Neutrophil (primary cell): Measurements from ENCODE around the gene COA6.
"Not testable (repeated sequence)": the region's sequence is repeated elsewhere in the genome, so short reads cannot be mapped to it uniquely, and the experiment has no call there.

Experiments
- H3K27ac ChIP-seq: fragments of 200-600 bp; sonication (generic); 2 replicates; pipeline ENCODE4 v1.5.1; 2016; ENCODE audit warnings: mild to moderate bottlenecking, moderate library complexity
- H3K27me3 ChIP-seq: fragments of 200-600 bp; sonication (generic); 2 replicates; pipeline ENCODE4 v1.6.0; 2016; ENCODE audit warnings: mild to moderate bottlenecking
- H3K36me3 ChIP-seq: fragments of 200-600 bp; sonication (generic); 2 replicates; pipeline ENCODE4 v1.5.1; 2017
- H3K4me1 ChIP-seq, 2 experiments: fragments of 200-600 bp in 1 of 2; sonication (generic) in 1 of 2; 1 replicate in 1 of 2; 2 replicates in 1 of 2; pipeline versions ENCODE4 v1.5.1 to v1.6.1; 2013 to 2016; ENCODE audit warnings: low read depth in 1 of 2, low read length in 1 of 2, mild to moderate bottlenecking in 1 of 2, moderate library complexity in 1 of 2; ENCODE audit not compliant: control insufficient read depth in 1 of 2, insufficient read depth in 1 of 2
- H3K4me3 ChIP-seq, 2 experiments: fragments of 200-600 bp in 1 of 2; sonication (generic) in 1 of 2; 1 replicate in 1 of 2; 2 replicates in 1 of 2; pipeline ENCODE4 v1.5.1; 2013 to 2016; ENCODE audit warnings: low read depth in 1 of 2, low read length in 1 of 2, mild to moderate bottlenecking in 1 of 2, moderate library complexity in 1 of 2
- H3K9me3 ChIP-seq: fragments of 200-600 bp; sonication (generic); 2 replicates; pipeline ENCODE4 v1.5.1; 2016
- TF ChIP-seq, protein P1 (sequence below): fragments of 200-600 bp; sonication (generic); IDR thresholded peaks from 2 replicates; pipeline ENCODE4 v1.5.1; 2016; ENCODE audit warnings: antibody characterized with exemption

COA6 gene

DNA sequence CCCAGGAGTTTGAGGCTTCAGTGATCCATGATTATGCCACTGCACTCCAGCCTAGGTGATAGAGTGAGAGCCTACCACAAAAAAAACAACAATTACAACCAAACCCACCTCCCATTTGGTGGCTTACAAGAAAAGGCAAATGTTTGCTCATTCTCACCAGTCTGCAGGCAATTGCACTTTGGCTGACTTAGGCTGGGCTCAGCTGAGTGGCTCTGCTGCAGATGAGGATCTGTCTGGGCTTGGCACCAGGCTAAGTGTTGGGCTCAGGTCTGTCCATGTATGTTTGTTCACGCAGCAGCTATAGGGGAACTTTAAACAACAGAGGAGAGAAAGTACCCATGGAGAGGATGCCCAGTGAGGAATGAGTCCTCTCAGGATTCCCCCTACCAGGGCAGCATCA, 28.0 kb upstream of the COA6 start:
- no peaks in the 10 kb centered on the region for H3K27me3 ChIP-seq
- no peaks in the 10 kb centered on the region for H3K9me3 ChIP-seq
- H3K4me1 ChIP-seq, result no peaks in the 10 kb centered on the region
- H3K4me3 ChIP-seq, result no peak overlapping the region
- TF ChIP-seq, protein P1, sequence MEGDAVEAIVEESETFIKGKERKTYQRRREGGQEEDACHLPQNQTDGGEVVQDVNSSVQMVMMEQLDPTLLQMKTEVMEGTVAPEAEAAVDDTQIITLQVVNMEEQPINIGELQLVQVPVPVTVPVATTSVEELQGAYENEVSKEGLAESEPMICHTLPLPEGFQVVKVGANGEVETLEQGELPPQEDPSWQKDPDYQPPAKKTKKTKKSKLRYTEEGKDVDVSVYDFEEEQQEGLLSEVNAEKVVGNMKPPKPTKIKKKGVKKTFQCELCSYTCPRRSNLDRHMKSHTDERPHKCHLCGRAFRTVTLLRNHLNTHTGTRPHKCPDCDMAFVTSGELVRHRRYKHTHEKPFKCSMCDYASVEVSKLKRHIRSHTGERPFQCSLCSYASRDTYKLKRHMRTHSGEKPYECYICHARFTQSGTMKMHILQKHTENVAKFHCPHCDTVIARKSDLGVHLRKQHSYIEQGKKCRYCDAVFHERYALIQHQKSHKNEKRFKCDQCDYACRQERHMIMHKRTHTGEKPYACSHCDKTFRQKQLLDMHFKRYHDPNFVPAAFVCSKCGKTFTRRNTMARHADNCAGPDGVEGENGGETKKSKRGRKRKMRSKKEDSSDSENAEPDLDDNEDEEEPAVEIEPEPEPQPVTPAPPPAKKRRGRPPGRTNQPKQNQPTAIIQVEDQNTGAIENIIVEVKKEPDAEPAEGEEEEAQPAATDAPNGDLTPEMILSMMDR, result no peak
- no peak overlapping the region for H3K27ac ChIP-seq
- no peaks in the 10 kb centered on the region for H3K36me3 ChIP-seq

GRCh38 chr1:234348964-234349363, 24.3 kb upstream of the COA6 start:
- H3K27me3 ChIP-seq, result peaks cover 18% of the 10 kb centered on the region
- H3K9me3 ChIP-seq, result no peaks in the 10 kb centered on the region
- TF ChIP-seq, protein P1, result no peak

DNA sequence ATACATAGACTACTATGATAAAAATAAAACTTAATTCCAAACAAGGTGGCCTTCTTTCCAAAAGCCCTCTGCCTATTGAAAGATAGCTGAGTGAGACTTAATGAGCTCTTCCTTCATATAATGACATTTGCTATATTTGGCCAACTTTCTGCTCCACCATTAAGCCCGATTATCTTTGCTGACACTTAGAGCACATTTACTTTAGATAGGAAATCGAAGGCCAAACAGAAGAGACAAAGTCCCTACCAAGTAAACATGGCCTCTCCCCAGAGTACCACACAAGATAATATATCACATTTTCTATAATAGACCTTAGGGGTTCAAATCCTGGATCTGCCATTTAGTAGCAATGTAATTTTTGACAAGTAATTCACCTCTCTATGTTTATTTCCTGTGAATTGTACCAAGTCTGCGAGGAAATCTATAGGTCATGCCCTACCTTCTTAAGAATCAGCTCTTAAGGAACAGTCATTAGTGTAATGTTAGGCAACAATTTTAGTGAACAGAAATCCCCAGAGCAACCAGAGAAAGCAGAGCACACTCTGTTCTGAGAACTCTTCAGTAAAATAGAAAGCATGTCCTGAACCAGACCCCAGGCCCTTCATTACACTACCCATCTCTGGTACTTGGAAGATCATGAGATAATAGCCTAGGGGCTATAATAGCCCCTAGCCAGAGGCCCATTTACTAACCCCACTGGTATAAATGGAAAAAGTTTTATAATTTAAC, 17.3 kb upstream of the COA6 start:
- Histone ChIP-seq H3K27ac (no peak overlapping the region), H3K4me1 (no peaks in the 10 kb centered on the region)
- TF ChIP-seq, protein P1, result no peak

More at GRCh38 chr1:234348964-234349363, 24.3 kb upstream of the COA6 start:
- Histone ChIP-seq H3K4me3 (no peak overlapping the region), H3K27ac (no peak overlapping the region), H3K4me1 (no peaks in the 10 kb centered on the region), H3K36me3 (no peaks in the 10 kb centered on the region)

GRCh38 chr1:234356615-234357269, 16.5 kb upstream of the COA6 start:
- H3K4me1 ChIP-seq, H3K9me3 ChIP-seq, H3K36me3 ChIP-seq: not testable (repeated sequence)
- H3K27me3 ChIP-seq, result peaks cover 13% of the 10 kb centered on the region
- peak overlapping the region; percentile 23 for H3K27ac ChIP-seq
- peak overlapping the region; percentile 28 to 48 for H3K4me3 ChIP-seq

More for the DNA sequence above, 17.3 kb upstream of the COA6 start:
- Histone ChIP-seq H3K36me3 (no peaks in the 10 kb centered on the region), H3K9me3 (no peaks in the 10 kb centered on the region), H3K27me3 (peaks cover 18% of the 10 kb centered on the region), H3K4me3 (peak overlapping the region in 1 of 2 experiments; percentile 28)

DNA sequence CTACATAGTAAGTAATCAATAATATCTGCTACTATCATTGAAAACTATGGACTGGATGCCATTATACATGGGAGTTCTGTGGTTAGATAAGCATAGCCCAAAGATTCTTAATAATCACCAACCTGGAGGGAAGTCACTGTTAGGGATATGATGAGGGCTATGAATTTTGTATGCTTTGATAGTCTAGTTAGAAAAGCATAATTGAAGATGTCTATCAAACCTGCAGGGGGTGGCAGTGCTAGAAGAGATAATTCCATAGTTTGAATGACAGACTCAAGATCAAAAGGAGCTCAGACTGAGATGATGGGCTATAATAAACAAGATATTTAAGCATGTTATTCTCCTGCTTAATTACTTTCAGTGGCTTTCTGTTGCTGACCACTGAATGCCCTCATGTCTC, 15.4 kb upstream of the COA6 start:
- Histone ChIP-seq H3K27ac (no peak overlapping the region), H3K4me3 (no peak overlapping the region), H3K36me3 (no peaks in the 10 kb centered on the region), H3K27me3 (peaks cover 10% of the 10 kb centered on the region), H3K4me1 (no peaks in the 10 kb centered on the region), H3K9me3 (no peaks in the 10 kb centered on the region)
- TF ChIP-seq, protein P1, result no peak

DNA sequence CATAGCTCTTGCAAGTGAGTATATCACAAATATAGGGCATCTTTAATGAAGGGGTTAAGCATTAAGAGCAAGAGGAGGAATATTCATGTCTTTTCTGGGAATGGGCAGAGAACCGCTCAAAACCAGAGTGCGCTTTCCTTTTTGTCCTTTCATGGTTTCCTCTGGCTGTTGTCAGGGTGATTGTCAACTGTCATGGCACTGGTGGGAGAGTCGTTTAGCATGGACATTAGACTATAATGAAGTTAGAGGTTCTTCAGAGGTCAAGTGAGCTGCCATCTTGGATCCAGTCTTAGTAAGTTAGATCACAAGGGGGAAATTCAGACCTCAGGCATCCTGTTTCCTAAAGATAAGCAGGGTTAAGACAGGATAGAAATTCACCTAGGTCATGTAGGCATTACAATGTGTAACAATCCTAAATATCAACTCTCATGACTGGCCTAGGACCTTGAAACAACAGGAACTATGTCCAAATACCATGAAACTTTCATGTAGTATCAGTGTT, 12.1 kb upstream of the COA6 start:
- TF ChIP-seq, protein P1, result no peak
- no peak overlapping the region for H3K27ac ChIP-seq
- H3K9me3 ChIP-seq, result no peaks in the 10 kb centered on the region
- no peaks in the 10 kb centered on the region for H3K36me3 ChIP-seq
- no peaks in the 10 kb centered on the region for H3K27me3 ChIP-seq
- H3K4me1 ChIP-seq, result no peaks in the 10 kb centered on the region
- no peak overlapping the region for H3K4me3 ChIP-seq
